HL-60 (cell line): ENCODE results near the gene CRABP2.
A peak's percentile ranks its signal among the peaks of the same experiment; 100 is the strongest.

Source experiments
- DNase-seq, 2 experiments: peaks; one replicate each; pipeline ENCODE4 v3.0.0-alpha.2; 2010 to 2020; ENCODE audit warnings: low read depth in 1 of 2, low spot score in 1 of 2
- H3K27ac ChIP-seq: fragments of 250-450 bp; sonication (Bioruptor Pico); replicated peaks from 2 replicates; pipeline ENCODE4 v1.5.1; 2020; ENCODE audit warnings: mild to moderate bottlenecking, moderate library complexity
- H3K27me3 ChIP-seq: fragments of 250-450 bp; sonication (Bioruptor Pico); 2 replicates; pipeline ENCODE4 v1.5.1; 2021; ENCODE audit warnings: mild to moderate bottlenecking, moderate library complexity; ENCODE audit not compliant: insufficient read depth, poor library complexity, severe bottlenecking
- H3K4me3 ChIP-seq: replicated peaks from 2 replicates; pipeline ENCODE4 v1.5.1; 2011; ENCODE audit warnings: mild to moderate bottlenecking, control low read depth, low read length; ENCODE audit not compliant: insufficient read depth
- GABPA ChIP-seq: IDR thresholded peaks from 2 replicates; pipeline ENCODE4 v1.6.1; 2012; ENCODE audit warnings: low read depth
- POLR2AphosphoS5 ChIP-seq: IDR thresholded peaks from 2 replicates; pipeline ENCODE4 v1.6.1; 2012; ENCODE audit warnings: low read depth
- REST ChIP-seq: IDR thresholded peaks from 2 replicates; pipeline ENCODE4 v1.6.1; 2012; ENCODE audit warnings: low read depth; ENCODE audit not compliant: insufficient replicate concordance
- SPI1 ChIP-seq: IDR thresholded peaks from 2 replicates; pipeline ENCODE4 v1.6.1; 2012; ENCODE audit warnings: low read depth, mild to moderate bottlenecking, borderline replicate concordance
- TF ChIP-seq, protein P1 (sequence below): IDR thresholded peaks from one replicate; pipeline ENCODE4 v1.5.1; 2011; ENCODE audit warnings: low read length, control low read depth, inconsistent platforms; ENCODE audit not compliant: insufficient read depth

Gene CRABP2

DNA sequence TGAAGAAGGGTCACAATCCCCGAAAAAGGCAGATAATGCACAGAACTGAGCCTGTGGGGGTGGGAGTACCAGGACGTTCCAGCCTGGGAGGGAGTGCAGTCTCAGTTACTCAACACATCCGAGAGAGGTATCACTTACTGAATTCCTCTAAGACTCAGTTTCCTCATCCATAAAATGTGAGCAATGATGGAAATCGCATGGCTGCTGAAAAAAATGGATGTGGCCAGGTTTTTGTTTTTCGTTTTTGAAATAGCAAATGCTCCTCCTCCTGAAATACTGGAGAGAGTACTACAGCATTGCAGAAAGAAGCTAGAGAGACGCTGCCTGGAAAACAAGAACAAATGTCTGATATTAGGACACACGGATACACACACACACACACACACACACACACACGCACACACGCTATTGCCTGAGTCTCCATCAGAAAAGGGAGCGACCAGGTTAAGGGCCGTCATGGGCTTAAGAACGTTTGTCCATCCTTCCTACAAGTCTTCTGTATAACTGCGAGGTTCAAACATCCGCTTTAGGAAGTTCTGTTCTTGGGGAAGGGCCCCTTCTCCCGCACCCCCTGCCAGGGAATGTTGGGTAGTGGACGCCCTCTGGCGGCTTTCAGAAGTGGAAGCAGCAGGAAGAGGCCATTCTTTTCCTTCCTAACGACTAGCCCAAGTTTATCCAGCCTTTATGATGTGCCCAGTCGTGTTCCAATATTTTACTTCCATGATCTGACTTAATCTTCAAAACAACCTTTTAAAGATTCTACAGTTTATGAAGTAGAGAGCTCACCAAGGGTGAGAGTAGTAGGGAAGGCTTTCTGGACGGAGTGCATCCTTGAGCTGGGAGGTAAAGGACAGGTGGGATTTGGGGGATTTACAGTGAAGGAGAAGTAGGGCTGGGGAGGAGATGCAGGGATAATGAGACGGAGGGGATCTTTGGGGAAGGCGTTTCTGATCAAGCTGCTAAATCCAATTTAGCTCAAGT, 27.5 kb downstream of the CRABP2 start:
- no peak overlapping the region for H3K4me3 ChIP-seq
- H3K27ac ChIP-seq = no peak overlapping the region
- TF ChIP-seq GABPA (no peak), POLR2AphosphoS5 (no peak), REST (no peak), SPI1 (no peak)
- TF ChIP-seq, protein P1, sequence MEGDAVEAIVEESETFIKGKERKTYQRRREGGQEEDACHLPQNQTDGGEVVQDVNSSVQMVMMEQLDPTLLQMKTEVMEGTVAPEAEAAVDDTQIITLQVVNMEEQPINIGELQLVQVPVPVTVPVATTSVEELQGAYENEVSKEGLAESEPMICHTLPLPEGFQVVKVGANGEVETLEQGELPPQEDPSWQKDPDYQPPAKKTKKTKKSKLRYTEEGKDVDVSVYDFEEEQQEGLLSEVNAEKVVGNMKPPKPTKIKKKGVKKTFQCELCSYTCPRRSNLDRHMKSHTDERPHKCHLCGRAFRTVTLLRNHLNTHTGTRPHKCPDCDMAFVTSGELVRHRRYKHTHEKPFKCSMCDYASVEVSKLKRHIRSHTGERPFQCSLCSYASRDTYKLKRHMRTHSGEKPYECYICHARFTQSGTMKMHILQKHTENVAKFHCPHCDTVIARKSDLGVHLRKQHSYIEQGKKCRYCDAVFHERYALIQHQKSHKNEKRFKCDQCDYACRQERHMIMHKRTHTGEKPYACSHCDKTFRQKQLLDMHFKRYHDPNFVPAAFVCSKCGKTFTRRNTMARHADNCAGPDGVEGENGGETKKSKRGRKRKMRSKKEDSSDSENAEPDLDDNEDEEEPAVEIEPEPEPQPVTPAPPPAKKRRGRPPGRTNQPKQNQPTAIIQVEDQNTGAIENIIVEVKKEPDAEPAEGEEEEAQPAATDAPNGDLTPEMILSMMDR = peak; percentile 55
- peaks cover 81% of the 10 kb centered on the region for H3K27me3 ChIP-seq
- peak in 1 of 2 experiments; percentile 48 for DNase-seq

DNA sequence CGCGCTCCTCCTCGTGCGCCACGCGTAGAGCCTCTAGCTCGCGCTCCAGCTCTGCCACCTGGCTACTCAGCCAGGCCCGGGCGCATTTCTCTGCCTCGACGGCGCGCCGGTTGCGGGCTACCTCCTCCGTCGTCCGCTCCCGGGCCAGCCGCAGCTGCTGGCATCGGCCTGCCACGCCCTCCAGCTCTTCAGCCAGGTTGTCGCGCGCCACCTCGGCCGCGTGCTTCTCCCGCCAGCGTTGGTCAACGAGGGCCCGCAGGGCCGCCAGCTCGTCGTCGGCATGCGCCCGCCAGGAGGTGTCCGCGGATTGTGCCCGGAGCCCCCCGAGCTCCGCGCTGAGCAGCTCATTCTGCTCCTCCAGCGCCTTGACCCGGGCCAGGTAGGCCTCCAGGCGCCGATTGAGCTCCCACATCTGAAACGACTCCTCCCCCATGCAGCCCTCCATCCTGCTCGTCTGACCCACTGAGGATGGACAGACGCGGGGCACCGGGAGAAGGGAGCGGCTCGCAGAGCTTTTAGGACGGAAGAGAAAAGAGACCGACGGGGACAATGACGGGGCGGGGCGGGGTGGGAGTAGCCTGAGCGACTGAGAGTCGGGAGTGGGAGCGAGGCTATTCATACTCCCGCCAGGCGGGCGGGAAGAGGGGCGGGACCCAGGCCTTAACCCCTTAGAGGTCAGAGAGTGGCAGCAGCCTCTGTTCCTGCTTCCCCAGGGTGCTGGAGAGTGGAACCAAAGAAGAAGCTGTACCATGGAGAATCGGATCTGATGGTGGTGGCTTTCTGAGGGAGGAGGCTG, 28.4 kb downstream of the CRABP2 start, which contains the start of gene NES:
Gene NES (minus strand): TSS at position 588 of the 796 bp plus-strand sequence. CDS start 143 bp downstream, at position 445.
- TF ChIP-seq, protein P1 = no peak
- TF ChIP-seq GABPA (no peak), REST (no peak), POLR2AphosphoS5 (no peak), SPI1 (no peak)
- DNase-seq = no peak
- H3K4me3 ChIP-seq = no peak within 1 kb of the TSS
- H3K27me3 ChIP-seq = peaks cover 83% of the 10 kb centered on the region
- H3K27ac ChIP-seq = no peak within 1 kb of the TSS

GRCh38 chr1:156676114-156676819, 29.1 kb downstream of the CRABP2 start:
- Histone ChIP-seq H3K27me3 (peaks cover 81% of the 10 kb centered on the region), H3K4me3 (no peak overlapping the region), H3K27ac (no peak overlapping the region)
- TF ChIP-seq REST (no peak), GABPA (no peak)
- TF ChIP-seq, protein P1 = no peak
- DNase-seq = no peak
